ENCODE results near the gene GNS. TPM values are rescaled to one million over a fixed set of nuclear protein-coding genes. Genes with fewer than 3 reads are reported as not detected.

The GNS gene
- total RNA-seq, 1 experiment from 2014 or later: 54.7 TPM

DNA sequence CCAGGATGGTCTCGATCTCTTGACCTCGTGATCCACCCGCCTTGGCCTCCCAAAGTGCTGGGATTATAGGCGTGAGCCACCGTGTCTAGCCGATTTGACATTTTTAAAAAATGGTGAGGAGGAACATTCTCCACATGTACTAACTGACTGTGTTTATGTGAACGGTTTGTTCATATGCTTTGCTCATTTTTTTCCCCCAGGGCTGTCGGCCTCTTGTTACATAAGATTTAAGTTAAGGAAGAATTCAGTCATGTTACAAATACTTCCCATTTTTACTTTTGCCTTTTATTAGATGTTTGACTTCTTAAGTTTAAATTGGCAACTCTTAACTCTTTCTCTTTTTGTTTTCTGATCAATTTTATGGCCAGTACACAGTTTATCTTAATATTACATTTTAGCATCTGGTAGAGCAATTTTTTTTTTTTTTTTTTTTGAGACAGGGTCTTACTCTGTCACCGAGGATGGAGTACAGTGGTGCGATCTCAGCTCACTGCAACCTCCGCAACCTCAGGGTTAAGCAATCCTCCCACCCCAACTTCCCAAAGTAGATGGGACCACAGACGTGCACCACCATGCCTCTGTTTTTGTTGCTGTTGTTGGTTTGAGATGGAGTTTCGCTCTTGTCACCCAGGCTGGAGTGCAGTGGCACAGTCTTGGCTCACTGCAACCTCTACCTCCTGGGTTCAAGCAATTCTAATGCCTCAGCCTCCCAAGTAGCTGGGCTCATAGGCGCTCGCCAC, 9.6 kb downstream of the GNS start:
- intact Hi-C loops (cut with micrococcal nuclease): no loop called here
- DNase-seq (ENCODE audit: unreplicated experiment): no peak
- CTCF ChIA-PET: interaction anchor here (1.1 kb wide), 1 partner anchor 42 kb away, joined by 3 read pairs; no protein-coding TSS in a partner anchor
- peaks cover 30% of the 10 kb centered on the region for H3K36me3 Mint-ChIP-seq (ENCODE audit: insufficient read depth, unreplicated experiment)
- no peak overlapping the region for H3K4me3 Mint-ChIP-seq (ENCODE audit: unreplicated experiment)
- no peak overlapping the region for H3K27ac Mint-ChIP-seq (ENCODE audit: low read depth, unreplicated experiment)
- POLR2A ChIA-PET: no interaction called here
- TF ChIP-seq, protein P1, sequence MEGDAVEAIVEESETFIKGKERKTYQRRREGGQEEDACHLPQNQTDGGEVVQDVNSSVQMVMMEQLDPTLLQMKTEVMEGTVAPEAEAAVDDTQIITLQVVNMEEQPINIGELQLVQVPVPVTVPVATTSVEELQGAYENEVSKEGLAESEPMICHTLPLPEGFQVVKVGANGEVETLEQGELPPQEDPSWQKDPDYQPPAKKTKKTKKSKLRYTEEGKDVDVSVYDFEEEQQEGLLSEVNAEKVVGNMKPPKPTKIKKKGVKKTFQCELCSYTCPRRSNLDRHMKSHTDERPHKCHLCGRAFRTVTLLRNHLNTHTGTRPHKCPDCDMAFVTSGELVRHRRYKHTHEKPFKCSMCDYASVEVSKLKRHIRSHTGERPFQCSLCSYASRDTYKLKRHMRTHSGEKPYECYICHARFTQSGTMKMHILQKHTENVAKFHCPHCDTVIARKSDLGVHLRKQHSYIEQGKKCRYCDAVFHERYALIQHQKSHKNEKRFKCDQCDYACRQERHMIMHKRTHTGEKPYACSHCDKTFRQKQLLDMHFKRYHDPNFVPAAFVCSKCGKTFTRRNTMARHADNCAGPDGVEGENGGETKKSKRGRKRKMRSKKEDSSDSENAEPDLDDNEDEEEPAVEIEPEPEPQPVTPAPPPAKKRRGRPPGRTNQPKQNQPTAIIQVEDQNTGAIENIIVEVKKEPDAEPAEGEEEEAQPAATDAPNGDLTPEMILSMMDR (IDR thresholded peaks at IDR 0.05; ENCODE audit: unreplicated experiment): no peak
- no TSS peak for BruUV-seq (replicated peaks)
- peaks cover 11% of the 10 kb centered on the region for H3K4me1 Mint-ChIP-seq (ENCODE audit: insufficient read depth, unreplicated experiment)
- H3K9me3 Mint-ChIP-seq (ENCODE audit: unreplicated experiment): no peaks in the 10 kb centered on the region
- no peaks in the 10 kb centered on the region for H3K27me3 Mint-ChIP-seq (ENCODE audit: insufficient read depth, unreplicated experiment)

DNA sequence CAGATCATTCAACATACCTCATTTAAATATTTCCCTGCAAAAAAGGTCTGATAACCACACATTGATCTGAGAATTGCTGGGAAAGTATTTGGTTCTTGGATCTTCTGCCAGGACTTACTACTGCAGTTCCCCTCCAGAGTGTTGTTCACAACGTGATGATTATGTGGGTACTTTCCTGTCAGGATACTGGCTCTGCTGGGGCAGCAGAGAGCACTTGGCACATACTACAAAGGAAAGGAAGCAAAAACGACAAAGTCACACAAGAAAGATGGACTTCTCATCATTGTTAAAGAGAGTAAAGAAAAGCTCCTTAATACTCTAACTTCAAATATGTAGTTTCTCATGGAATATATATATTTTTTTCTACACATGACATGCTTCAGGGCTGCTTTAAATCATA, 11.5 kb downstream of the GNS start:
- intact Hi-C loops (cut with micrococcal nuclease): no loop called here
- H3K36me3 Mint-ChIP-seq (ENCODE audit: insufficient read depth, unreplicated experiment): peaks cover 36% of the 10 kb centered on the region
- CTCF ChIA-PET: interaction anchor here (0.6 to 1.3 kb wide), 6 partner anchors 9 to 1538 kb away, joined by 3 to 5 read pairs (median 3); partner anchors contain the start of gene GNS

DNA sequence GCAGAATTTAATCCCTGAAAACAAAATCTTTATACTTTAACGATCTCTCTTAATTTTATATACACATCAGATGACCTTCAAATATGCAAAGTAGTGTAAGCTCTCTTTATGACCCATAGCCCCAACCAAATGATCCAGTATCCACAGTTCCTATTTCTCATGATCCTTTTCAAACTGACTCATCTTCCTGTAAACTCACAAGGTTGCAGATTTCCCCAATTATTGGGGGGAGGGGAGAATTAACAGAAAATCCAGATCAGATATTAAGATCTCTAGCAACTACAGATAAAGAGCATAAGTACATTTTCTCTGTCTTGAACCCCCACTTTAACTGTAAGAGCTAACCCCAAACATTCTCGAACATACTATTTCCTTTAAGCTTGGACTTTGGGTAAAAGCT, 12.5 kb downstream of the GNS start:
- peak overlapping the region; percentile 32 for H3K27ac Mint-ChIP-seq (ENCODE audit: low read depth, unreplicated experiment)
- ChIA-PET CTCF (interaction anchor here (0.7 to 3.0 kb wide), 3 partner anchors 10 to 918 kb away, joined by 3 to 10 read pairs (median 4); no protein-coding TSS in a partner anchor), POLR2A (interaction anchor here (0.7 to 3.5 kb wide), 4 partner anchors 12 to 122 kb away, joined by 3 to 14 read pairs (median 8); partner anchors contain the start of gene GNS)
- H3K4me1 Mint-ChIP-seq (ENCODE audit: insufficient read depth, unreplicated experiment): peaks cover 18% of the 10 kb centered on the region
- TF ChIP-seq, protein P1 (IDR thresholded peaks at IDR 0.05; ENCODE audit: unreplicated experiment): no peak
- peaks cover 47% of the 10 kb centered on the region for H3K36me3 Mint-ChIP-seq (ENCODE audit: insufficient read depth, unreplicated experiment)
- peak; percentile 38 for DNase-seq (ENCODE audit: unreplicated experiment)
- intact Hi-C loops (cut with micrococcal nuclease): no loop called here
- no peaks in the 10 kb centered on the region for H3K27me3 Mint-ChIP-seq (ENCODE audit: insufficient read depth, unreplicated experiment)
- H3K9me3 Mint-ChIP-seq (ENCODE audit: unreplicated experiment): no peaks in the 10 kb centered on the region
- BruUV-seq (replicated peaks): no TSS peak
- H3K4me3 Mint-ChIP-seq (ENCODE audit: unreplicated experiment): no peak overlapping the region

More for the DNA sequence above, 11.5 kb downstream of the GNS start:
- Mint-ChIP-seq H3K4me3 (ENCODE audit: unreplicated experiment) (no peak overlapping the region), H3K27ac (ENCODE audit: low read depth, unreplicated experiment) (no peak overlapping the region), H3K9me3 (ENCODE audit: unreplicated experiment) (no peaks in the 10 kb centered on the region), H3K27me3 (ENCODE audit: insufficient read depth, unreplicated experiment) (no peaks in the 10 kb centered on the region), H3K4me1 (ENCODE audit: insufficient read depth, unreplicated experiment) (peaks cover 18% of the 10 kb centered on the region)
- no peak for DNase-seq (ENCODE audit: unreplicated experiment)
- BruUV-seq (replicated peaks): no TSS peak
- POLR2A ChIA-PET: interaction anchor here (1.4 to 3.5 kb wide), 2 partner anchors 9 to 13 kb away, joined by 7 to 14 read pairs; no protein-coding TSS in a partner anchor
- TF ChIP-seq, protein P1 (IDR thresholded peaks at IDR 0.05; ENCODE audit: unreplicated experiment): no peak

DNA sequence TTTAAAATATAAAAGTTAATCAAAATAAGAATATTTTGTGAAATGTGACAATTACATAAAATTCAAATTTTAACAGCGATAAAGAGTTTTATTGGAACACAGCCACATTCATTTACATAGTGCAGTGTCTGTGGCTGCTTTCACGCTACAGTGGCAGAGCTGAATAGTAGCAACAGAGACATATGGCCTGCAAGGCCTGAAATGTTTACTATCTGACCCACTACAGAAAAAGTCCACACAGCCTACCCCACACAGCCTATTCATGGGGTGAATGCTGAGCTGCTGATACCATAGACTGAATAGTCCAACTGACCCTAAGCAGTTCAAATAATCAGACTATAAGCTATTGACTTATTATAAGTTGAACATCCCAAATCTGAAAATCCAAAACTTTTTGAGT, 13.2 kb downstream of the GNS start:
- Mint-ChIP-seq H3K4me1 (ENCODE audit: insufficient read depth, unreplicated experiment) (peaks cover 18% of the 10 kb centered on the region), H3K4me3 (ENCODE audit: unreplicated experiment) (no peak overlapping the region), H3K27ac (ENCODE audit: low read depth, unreplicated experiment) (no peak overlapping the region), H3K27me3 (ENCODE audit: insufficient read depth, unreplicated experiment) (no peaks in the 10 kb centered on the region), H3K9me3 (ENCODE audit: unreplicated experiment) (no peaks in the 10 kb centered on the region), H3K36me3 (ENCODE audit: insufficient read depth, unreplicated experiment) (peaks cover 47% of the 10 kb centered on the region)
- DNase-seq (ENCODE audit: unreplicated experiment): no peak
- CTCF ChIA-PET: interaction anchor here (0.6 to 3.0 kb wide), 4 partner anchors 10 to 59 kb away, joined by 3 to 10 read pairs (median 4); no protein-coding TSS in a partner anchor
- POLR2A ChIA-PET: interaction anchor here (0.7 to 3.5 kb wide), 6 partner anchors 10 to 129 kb away, joined by 3 to 14 read pairs (median 4); partner anchors contain the start of gene GNS
- no TSS peak for BruUV-seq (replicated peaks)
- TF ChIP-seq, protein P1 (IDR thresholded peaks at IDR 0.05; ENCODE audit: unreplicated experiment): no peak
- intact Hi-C loops (cut with micrococcal nuclease): no loop called here

Data from MCF 10A (cell line).